ENCODE data around the gene MAGEA10. TPM values are rescaled to one million over a fixed set of nuclear protein-coding genes. Genes with fewer than 3 reads are reported as not detected.

MAGEA10 gene
- total and polyA plus RNA-seq, 9 of the 15 experiments (the other 6 are each of a cell fraction or from before 2014, with no cell fraction given), result 0.06 to 0.45 (median 0.15) TPM; not detected in 4

- no peak for TF ChIP-seq ZNF512 (tag; IDR thresholded peaks at IDR 0.05)
- no peak for TF ChIP-seq SNAPC5 (CRISPR knock-in tag; IDR thresholded peaks at IDR 0.05)
- no peak for TF ChIP-seq ZNF140 (CRISPR knock-in tag; IDR thresholded peaks at IDR 0.05)
- TF ChIP-seq ZNF644 (tag; IDR thresholded peaks at IDR 0.05; ENCODE audit: low read depth), result peak; percentile 74
- TF ChIP-seq, protein P1, sequence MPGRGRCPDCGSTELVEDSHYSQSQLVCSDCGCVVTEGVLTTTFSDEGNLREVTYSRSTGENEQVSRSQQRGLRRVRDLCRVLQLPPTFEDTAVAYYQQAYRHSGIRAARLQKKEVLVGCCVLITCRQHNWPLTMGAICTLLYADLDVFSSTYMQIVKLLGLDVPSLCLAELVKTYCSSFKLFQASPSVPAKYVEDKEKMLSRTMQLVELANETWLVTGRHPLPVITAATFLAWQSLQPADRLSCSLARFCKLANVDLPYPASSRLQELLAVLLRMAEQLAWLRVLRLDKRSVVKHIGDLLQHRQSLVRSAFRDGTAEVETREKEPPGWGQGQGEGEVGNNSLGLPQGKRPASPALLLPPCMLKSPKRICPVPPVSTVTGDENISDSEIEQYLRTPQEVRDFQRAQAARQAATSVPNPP (IDR thresholded peaks at IDR 0.05; ENCODE audit: borderline replicate concordance, insufficient read depth, insufficient read length), result no peak
- TF ChIP-seq BRD9 (IDR thresholded peaks at IDR 0.05; ENCODE audit: low read depth, partially characterized antibody), result peak; percentile 47
- TF ChIP-seq PCBP2 (IDR thresholded peaks at IDR 0.05; ENCODE audit: low read depth, low read length, poor library complexity, severe bottlenecking), result no peak
- TF ChIP-seq TOE1 (IDR thresholded peaks at IDR 0.05; ENCODE audit: borderline replicate concordance), result 0 out of 2 replicates have a peak, but pooled peaks have one; percentile 46
- no peak for TF ChIP-seq TOE1 (CRISPR knock-in tag; IDR thresholded peaks at IDR 0.05; ENCODE audit: borderline replicate concordance, low read depth)
- no peak for TF ChIP-seq PTBP1 (IDR thresholded peaks at IDR 0.05; ENCODE audit: low read depth, low read length)
- no peak for TF ChIP-seq CHD7 (IDR thresholded peaks at IDR 0.05; ENCODE audit: low read depth, low read length)
Measured at GRCh38 chrX:152177052-152177451, 38.7 kb upstream of the MAGEA10 start (continued).
